Uterus (tissue), 4 donors: ENCODE results near the gene SH3PXD2A. TPM values are rescaled to one million over a fixed set of nuclear protein-coding genes. Genes with fewer than 3 reads are reported as not detected.

Experiments
- DNase-seq, 2 donors: peaks; one replicate each; pipeline ENCODE4 v3.0.0-alpha.2; 2019 to 2020
- H3K27ac ChIP-seq, 2 donors: fragments of 200-600 bp; sonication (generic); 1 replicate in 1 of 2; 2 replicates in 1 of 2; pipeline ENCODE4 v1.5.1; 2016 to 2018
- H3K27me3 ChIP-seq, 2 donors: fragments of 200-600 bp; sonication (generic); one replicate each; pipeline ENCODE4 v1.5.1; 2018 to 2019; ENCODE audit warnings: control low read depth in 1 of 2
- H3K36me3 ChIP-seq, 2 donors: fragments of 200-600 bp; sonication (generic); one replicate each; pipeline ENCODE4 v1.5.1; 2019; ENCODE audit warnings: control low read depth in 1 of 2
- H3K4me1 ChIP-seq, 2 donors: fragments of 200-600 bp; sonication (generic); one replicate each; pipeline ENCODE4 v1.5.1; 2018 to 2019; ENCODE audit warnings: control low read depth in 1 of 2
- H3K4me3 ChIP-seq, 2 donors: fragments of 200-600 bp; sonication (generic); 1 replicate in 1 of 2; 2 replicates in 1 of 2; pipeline ENCODE4 v1.5.1; 2018 to 2019; ENCODE audit warnings: mild to moderate bottlenecking in 1 of 2
- H3K9me3 ChIP-seq, 2 donors: fragments of 200-600 bp; sonication (generic); one replicate each; pipeline ENCODE4 v1.5.1; 2019; ENCODE audit warnings: control low read depth in 1 of 2
- CTCF ChIP-seq, 4 experiments: fragments of 200-600 bp in 2 of 4; fragments of 450-650 bp in 2 of 4; sonication (generic) in 2 of 4; IDR thresholded peaks; one replicate each; pipeline ENCODE4 v1.5.1; 2016 to 2019; ENCODE audit warnings: antibody characterized with exemption in 4 of 4, mild to moderate bottlenecking in 2 of 4, moderate library complexity in 1 of 4
- POLR2A ChIP-seq, 2 donors: fragments of 450-650 bp; IDR thresholded peaks; one replicate each; pipeline ENCODE4 v1.6.1; 2016; ENCODE audit warnings: antibody characterized with exemption in 2 of 2, mild to moderate bottlenecking in 1 of 2, moderate library complexity in 1 of 2
- intact Hi-C: fragments of 100-400 bp; cut with DNase I; formaldehyde crosslinking; loops from one replicate; pipeline ENCODE4 v1.15.1; 2023; ENCODE audit warnings: low total_unique reads
- total RNA-seq, 4 donors: library from RNA; depleted of rRNA in 3 of 4; stranded (reverse); fragments of >200 nt in 3 of 4; gene quantifications; one replicate each; pipeline versions ENCODE4 v1.1.0 to v1.2.4, GENCODE V29; 2014 to 2023
- donor health status: DM: yes; HTN: yes; CAD: no.

The SH3PXD2A gene
- total RNA-seq, 4 donors from 2014 or later, result 12.6 to 117 (median 46.6) TPM

- Histone ChIP-seq H3K4me1 (no peaks in the 10 kb centered on the region), H3K4me3 (no peak overlapping the region), H3K36me3 (no peaks in the 10 kb centered on the region), H3K27ac (no peak overlapping the region), H3K9me3 (no peaks in the 10 kb centered on the region), H3K27me3 (no peaks in the 10 kb centered on the region)
- intact Hi-C loops, result no loop called here
- no peak for TF ChIP-seq CTCF (IDR thresholded peaks at IDR 0.05)
- no peak for TF ChIP-seq POLR2A (IDR thresholded peaks at IDR 0.05)
- no peak for DNase-seq
These were observed 134.9 kb downstream of the SH3PXD2A start for GRCh38 chr10:103720328-103720963.

- DNase-seq, result no peak
- intact Hi-C loops, result no loop called here
- Histone ChIP-seq H3K27ac (no peak overlapping the region), H3K4me3 (no peak overlapping the region), H3K27me3 (no peaks in the 10 kb centered on the region), H3K36me3 (no peaks in the 10 kb centered on the region), H3K9me3 (no peaks in the 10 kb centered on the region), H3K4me1 (no peaks in the 10 kb centered on the region)
- TF ChIP-seq POLR2A (IDR thresholded peaks at IDR 0.05) (no peak), CTCF (IDR thresholded peaks at IDR 0.05) (no peak)
These were observed 136.3 kb downstream of the SH3PXD2A start for GRCh38 chr10:103719036-103719435.

GRCh38 chr10:103718247-103718620 lies 137.1 kb downstream of the SH3PXD2A start:
- H3K27me3 ChIP-seq, result no peaks in the 10 kb centered on the region
- H3K27ac ChIP-seq, result no peak overlapping the region
- no peaks in the 10 kb centered on the region for H3K4me1 ChIP-seq
- TF ChIP-seq CTCF (IDR thresholded peaks at IDR 0.05), result no peak
- TF ChIP-seq POLR2A (IDR thresholded peaks at IDR 0.05), result no peak
- intact Hi-C loops, result no loop called here
- DNase-seq, result no peak
- H3K9me3 ChIP-seq, result no peaks in the 10 kb centered on the region
- no peaks in the 10 kb centered on the region for H3K36me3 ChIP-seq
- H3K4me3 ChIP-seq, result no peak overlapping the region

DNA sequence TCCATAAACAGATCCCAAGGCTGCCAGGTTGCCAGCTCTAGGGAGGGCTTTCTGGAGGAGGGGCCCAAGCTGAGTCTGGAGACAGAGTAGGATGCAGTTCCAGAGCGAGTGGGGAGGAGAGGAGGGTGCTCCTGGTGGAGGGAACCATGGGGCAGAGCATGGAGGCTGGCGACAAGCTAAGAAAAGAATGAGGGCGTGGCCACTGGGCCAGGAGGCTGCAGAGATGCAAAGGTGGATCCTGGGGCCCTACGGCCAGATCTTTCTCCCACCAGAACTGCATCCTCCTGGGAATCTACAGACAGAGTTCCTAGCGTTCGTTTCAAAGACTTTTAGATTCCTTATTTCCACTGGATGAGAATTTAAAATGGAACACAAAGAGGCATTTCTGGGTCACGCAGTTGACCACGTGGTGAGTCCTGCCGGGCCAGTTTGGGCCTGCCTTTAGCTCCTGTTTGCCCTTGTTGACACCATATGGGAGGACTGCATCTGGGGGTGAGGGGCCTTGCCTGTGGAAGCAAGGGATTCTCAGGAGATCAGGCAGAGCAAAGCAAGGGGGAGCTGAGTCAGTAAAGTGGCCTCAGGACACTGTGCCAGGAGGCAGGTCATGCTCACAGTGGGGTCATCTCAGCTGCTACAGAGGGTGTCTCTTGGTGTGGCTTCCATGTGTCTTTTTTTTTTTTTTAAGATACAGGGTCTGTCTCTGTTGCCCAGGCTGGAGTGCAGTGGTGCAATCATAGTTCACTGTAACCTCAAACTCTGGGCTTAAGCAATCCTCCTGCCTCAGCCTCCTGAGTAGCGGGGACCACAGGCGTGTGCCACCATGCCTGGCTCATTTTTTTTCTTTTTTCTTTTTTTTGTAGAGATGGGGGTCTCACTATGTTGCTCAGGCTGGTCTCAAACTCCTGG lies 137.8 kb downstream of the SH3PXD2A start:
- Histone ChIP-seq H3K36me3 (no peaks in the 10 kb centered on the region), H3K27ac (no peak overlapping the region), H3K4me3 (no peak overlapping the region), H3K27me3 (no peaks in the 10 kb centered on the region), H3K9me3 (no peaks in the 10 kb centered on the region), H3K4me1 (no peaks in the 10 kb centered on the region)
- no peak for DNase-seq
- intact Hi-C loops, result no loop called here
- TF ChIP-seq CTCF (IDR thresholded peaks at IDR 0.05) (no peak), POLR2A (IDR thresholded peaks at IDR 0.05) (no peak)
